ENCODE results near the gene ZFYVE19.

The ZFYVE19 gene, protein sequence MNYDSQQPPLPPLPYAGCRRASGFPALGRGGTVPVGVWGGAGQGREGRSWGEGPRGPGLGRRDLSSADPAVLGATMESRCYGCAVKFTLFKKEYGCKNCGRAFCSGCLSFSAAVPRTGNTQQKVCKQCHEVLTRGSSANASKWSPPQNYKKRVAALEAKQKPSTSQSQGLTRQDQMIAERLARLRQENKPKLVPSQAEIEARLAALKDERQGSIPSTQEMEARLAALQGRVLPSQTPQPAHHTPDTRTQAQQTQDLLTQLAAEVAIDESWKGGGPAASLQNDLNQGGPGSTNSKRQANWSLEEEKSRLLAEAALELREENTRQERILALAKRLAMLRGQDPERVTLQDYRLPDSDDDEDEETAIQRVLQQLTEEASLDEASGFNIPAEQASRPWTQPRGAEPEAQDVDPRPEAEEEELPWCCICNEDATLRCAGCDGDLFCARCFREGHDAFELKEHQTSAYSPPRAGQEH

GRCh38 chr15:40807028-40807887 is at the start of gene ZFYVE19, which contains the start of gene DNAJC17:
ZFYVE19 (plus strand) TSS chr15:40807089; CDS start chr15:40807590, 501 bp downstream.
DNAJC17 (minus strand) TSS chr15:40807473; CDS start chr15:40807446, 27 bp downstream.
- H3K27ac ChIP-seq, result peak within 1 kb of the TSS; percentile 88 to 99 (median 96)
- peak within 1 kb of the TSS; percentile 74 to 97 (median 91) for H3K4me3 ChIP-seq

- no peak overlapping the region for H3K27ac ChIP-seq
- no peak overlapping the region for H3K4me3 ChIP-seq
Observed at GRCh38 chr15:40759961-40760360, 46.9 kb upstream of the ZFYVE19 start.

DNA sequence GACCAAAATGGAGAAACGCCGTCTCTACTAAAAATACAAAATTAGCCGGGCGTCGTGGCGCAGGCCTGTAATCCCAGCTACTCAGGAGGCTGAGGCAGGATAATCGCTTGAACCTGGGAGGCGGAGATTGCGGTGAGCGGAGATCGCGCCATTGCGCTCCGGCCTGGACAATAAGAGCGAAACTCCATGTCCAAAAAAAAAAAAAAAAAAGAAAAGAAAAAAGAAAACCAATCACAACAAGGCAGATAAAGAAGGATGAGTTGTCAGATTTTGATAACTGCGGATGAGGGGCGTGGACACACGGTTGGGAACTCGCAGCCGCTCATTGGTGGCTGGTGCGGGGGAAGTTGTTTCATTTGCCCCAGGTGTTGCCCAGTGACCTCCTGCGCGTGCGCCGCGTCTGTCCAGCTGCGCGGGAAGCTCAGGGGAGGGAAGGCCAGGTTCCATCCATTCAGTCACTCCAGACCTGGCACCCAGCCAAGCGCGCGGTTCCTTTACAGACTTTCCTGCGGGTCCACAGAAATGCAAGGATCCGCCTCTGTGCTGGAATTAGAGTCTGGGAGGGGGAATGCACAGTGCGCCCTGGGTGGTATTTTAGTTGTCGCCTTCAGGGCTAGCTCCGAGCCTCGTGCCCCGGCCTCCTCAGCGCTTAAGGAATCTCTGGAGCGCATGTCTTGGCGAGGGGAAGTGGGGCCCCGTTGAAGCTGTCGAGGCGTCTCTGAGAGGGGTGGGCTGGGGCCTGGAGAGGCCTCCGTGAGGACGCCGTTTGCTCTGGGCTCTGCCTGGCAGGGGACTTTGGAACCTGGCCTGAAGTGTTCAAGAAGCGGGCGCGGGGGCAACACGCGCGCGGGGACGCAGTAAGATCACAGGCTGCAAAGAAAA is 43.7 kb upstream of the ZFYVE19 start:
- Histone ChIP-seq H3K4me3 (peak overlapping the region; percentile 35 to 59 (median 47)), H3K27ac (peak overlapping the region in 20 of 21 experiments; percentile 25 to 84 (median 74))

GRCh38 chr15:40763801-40764628 is 42.9 kb upstream of the ZFYVE19 start, which contains the start of gene GCHFR:
GCHFR (plus strand) TSS chr15:40764068; CDS start chr15:40764181, 113 bp downstream.
- peak within 1 kb of the TSS in 20 of 21 experiments; percentile 25 to 84 (median 74) for H3K27ac ChIP-seq
- peak within 1 kb of the TSS; percentile 35 to 59 (median 47) for H3K4me3 ChIP-seq

GRCh38 chr15:40764629-40765103 is 42.2 kb upstream of the ZFYVE19 start:
- peak overlapping the region; percentile 35 to 59 (median 47) for H3K4me3 ChIP-seq
- H3K27ac ChIP-seq, result peak overlapping the region in 19 of 21 experiments; percentile 48 to 84 (median 74)

GRCh38 chr15:40766194-40766815 is 40.6 kb upstream of the ZFYVE19 start:
- Histone ChIP-seq H3K4me3 (no peak overlapping the region), H3K27ac (peak overlapping the region in 12 of 21 experiments; percentile 26 to 84 (median 54))

DNA sequence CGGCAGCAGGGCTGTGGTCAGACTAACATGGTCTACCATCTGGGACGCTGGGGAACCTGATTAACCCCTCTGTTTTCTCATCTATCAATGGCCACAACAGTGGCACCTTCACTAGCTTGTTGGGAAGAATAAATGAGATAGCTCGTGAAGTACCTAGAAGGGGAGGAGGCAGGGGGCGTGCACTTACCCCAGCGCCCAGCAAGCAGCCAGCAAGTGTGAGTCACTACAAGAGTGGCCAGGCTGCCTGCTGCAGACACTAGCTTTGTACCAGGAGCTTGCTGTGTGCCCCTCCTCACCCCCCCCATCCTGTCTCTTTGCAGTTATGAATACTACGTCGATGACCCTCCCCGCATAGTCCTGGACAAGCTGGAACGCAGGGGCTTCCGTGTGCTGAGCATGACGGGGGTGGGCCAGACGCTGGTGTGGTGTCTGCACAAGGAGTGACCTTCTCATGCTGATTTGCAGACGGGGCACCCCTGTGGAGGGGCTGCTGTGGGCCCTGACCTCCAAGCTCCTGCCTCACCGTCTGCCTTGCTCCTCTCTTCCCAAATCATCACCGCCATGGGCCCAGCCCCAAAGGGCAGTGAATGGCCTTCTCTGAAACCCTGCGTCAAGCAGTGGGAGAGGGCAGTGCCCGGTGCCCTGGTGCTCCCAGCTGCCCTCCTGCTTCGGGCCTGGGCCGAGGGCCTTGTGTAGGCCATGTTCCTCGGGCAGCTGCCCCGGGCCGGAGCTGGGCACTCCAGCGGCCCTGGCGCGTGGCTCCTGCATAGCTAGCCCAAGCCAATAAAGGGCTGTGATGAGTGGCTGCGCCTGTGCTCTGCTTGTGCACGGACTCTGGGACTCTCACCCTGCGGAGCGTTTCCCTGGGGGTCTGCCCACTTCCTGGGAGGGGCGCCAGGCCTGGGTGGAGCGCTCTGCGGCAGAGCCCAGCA is 39.7 kb upstream of the ZFYVE19 start:
- peak overlapping the region in 6 of 21 experiments; percentile 27 to 83 (median 72) for H3K27ac ChIP-seq

GRCh38 chr15:40767838-40768500 is 38.9 kb upstream of the ZFYVE19 start:
- Histone ChIP-seq H3K4me3 (no peak overlapping the region), H3K27ac (peak overlapping the region in 10 of 21 experiments; percentile 1 to 84 (median 75))

More for the DNA sequence above, 39.7 kb upstream of the ZFYVE19 start:
- H3K4me3 ChIP-seq, result no peak overlapping the region

GRCh38 chr15:40768521-40769273 is 38.2 kb upstream of the ZFYVE19 start:
- H3K4me3 ChIP-seq, result peak overlapping the region in 1 of 7 experiments; percentile 5
- peak overlapping the region in 19 of 21 experiments; percentile 1 to 84 (median 71) for H3K27ac ChIP-seq

DNA sequence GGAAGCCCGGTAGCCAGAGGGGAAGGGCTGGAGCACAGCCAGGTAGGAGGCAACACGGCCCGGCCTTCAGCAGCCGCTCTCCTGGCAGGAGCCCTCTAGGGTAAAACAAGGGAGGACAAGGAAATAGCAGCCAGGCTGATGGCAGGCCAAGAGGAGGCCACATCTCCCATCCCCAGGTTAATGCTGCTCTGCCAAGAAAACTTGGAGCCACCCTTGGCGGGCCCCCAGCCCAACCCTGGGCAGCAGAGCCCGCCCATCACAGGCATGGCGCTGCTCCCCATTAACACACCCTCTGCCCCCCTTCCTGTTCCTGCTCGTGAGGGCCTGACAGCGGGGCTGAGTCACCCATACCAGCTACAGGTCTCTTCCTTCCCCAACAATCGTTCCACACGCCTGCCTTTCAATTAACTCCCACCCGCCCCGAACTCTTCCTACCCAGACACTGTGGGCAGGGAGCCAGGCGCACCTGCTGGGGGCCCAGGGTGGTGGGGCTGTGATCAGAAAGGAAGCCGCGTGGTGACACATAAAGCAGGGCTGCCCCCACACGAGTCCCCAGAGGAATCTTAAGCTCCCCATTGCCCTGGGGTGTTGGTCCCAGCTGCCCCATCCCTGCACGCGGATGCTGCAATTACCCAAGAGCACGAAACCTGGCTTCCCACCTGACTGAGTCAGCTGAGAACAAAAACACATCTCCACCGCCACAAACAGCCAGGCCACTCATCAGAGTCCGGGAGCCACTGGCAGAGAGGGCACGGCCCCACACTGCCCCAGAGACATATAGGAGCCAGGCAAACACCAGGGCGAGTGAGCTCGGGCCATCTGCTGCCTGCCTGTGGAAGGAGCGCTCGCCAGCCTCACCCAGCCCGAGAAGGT is 37.4 kb upstream of the ZFYVE19 start, which contains the start of gene C15orf62:
TSS of gene C15orf62 (plus strand) at position 707 of the 873 bp plus-strand sequence. CDS start 516 bp downstream, outside the sequence.
- Histone ChIP-seq H3K4me3 (peak within 1 kb of the TSS in 2 of 7 experiments; percentile 5 to 17), H3K27ac (peak within 1 kb of the TSS in 19 of 21 experiments; percentile 1 to 84 (median 71))

GRCh38 chr15:40770147-40770721 is 36.7 kb upstream of the ZFYVE19 start:
- peak overlapping the region in 19 of 21 experiments; percentile 1 to 83 (median 71) for H3K27ac ChIP-seq
- peak overlapping the region in 2 of 7 experiments; percentile 0 to 17 for H3K4me3 ChIP-seq

GRCh38 chr15:40771242-40771641 is 35.6 kb upstream of the ZFYVE19 start:
- no peak overlapping the region for H3K4me3 ChIP-seq

DNA sequence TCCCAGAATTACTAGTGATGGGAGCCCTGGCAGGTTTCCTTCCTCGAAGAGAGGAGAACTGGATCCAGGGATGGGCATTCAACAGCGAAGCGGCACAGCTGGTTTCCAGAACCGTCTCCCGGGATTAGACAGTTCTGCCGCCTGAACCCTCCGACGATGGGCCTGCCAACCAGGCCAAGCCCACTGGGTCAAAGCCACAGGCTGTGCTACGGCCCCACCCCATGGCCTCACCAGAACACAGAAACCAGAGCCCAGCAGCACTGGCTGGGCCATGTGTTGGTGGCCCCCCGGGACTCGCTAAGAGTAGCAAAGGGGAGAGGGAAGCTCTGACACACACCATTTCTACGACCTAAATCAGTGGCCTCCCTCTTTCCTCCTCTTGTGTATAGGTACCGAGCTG is 34.9 kb upstream of the ZFYVE19 start:
- Histone ChIP-seq H3K4me3 (no peak overlapping the region), H3K27ac (peak overlapping the region in 4 of 21 experiments; percentile 35 to 83 (median 60))

More at GRCh38 chr15:40771242-40771641, 35.6 kb upstream of the ZFYVE19 start:
- H3K27ac ChIP-seq, result peak overlapping the region in 7 of 21 experiments; percentile 71 to 83 (median 75)

Measured in skin epidermis (tissue), 12 donors.